Choroid plexus epithelial cell (primary cell): ENCODE data around the gene KCNMB4.

Source experiments
- DNase-seq: peaks from one replicate; pipeline ENCODE4 v3.0.0-alpha.2; 2010; ENCODE audit warnings: low read depth
- H3K4me3 ChIP-seq: 2 replicates; pipeline ENCODE4 v1.5.1; 2011; ENCODE audit warnings: low read depth, mild to moderate bottlenecking, control low read depth, low read length, moderate library complexity
- TF ChIP-seq, protein P1 (sequence below): conservative IDR thresholded peaks from 2 replicates; pipeline ENCODE4 v1.5.1; 2011; ENCODE audit warnings: low read depth, mild to moderate bottlenecking, control low read depth, inconsistent platforms, low read length, moderate library complexity

The KCNMB4 gene

DNA sequence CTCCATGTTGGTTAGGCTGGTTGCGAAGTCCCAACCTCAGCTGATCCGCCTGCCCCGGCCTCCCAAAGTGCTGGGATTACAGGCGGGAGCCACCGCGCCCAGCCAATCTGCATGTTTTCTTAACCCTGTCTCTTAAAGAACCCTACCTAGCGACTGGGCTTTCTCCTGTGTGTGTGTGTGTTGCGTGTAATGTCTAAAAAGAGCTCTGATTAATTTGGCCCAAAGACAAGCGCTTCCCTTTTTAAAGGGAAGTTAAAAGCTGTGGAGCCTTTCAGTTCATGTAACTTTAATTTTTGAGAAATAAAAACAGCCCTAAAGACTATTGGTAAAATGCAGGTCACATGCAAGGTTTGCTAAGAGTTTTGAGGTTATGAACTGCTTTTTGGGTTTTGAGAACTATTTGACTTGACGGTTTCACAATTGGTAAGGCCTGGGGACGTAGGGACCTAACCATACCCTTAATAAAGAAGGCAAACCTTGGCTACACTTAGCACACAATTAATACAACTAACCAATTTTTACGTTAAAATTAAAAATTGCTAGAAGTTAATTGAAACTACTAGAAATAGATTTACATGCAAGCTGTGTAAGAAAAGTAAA, 103.2 kb downstream of the KCNMB4 start:
- no peak overlapping the region for H3K4me3 ChIP-seq
- TF ChIP-seq, protein P1, sequence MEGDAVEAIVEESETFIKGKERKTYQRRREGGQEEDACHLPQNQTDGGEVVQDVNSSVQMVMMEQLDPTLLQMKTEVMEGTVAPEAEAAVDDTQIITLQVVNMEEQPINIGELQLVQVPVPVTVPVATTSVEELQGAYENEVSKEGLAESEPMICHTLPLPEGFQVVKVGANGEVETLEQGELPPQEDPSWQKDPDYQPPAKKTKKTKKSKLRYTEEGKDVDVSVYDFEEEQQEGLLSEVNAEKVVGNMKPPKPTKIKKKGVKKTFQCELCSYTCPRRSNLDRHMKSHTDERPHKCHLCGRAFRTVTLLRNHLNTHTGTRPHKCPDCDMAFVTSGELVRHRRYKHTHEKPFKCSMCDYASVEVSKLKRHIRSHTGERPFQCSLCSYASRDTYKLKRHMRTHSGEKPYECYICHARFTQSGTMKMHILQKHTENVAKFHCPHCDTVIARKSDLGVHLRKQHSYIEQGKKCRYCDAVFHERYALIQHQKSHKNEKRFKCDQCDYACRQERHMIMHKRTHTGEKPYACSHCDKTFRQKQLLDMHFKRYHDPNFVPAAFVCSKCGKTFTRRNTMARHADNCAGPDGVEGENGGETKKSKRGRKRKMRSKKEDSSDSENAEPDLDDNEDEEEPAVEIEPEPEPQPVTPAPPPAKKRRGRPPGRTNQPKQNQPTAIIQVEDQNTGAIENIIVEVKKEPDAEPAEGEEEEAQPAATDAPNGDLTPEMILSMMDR: no peak
- no peak for DNase-seq

DNA sequence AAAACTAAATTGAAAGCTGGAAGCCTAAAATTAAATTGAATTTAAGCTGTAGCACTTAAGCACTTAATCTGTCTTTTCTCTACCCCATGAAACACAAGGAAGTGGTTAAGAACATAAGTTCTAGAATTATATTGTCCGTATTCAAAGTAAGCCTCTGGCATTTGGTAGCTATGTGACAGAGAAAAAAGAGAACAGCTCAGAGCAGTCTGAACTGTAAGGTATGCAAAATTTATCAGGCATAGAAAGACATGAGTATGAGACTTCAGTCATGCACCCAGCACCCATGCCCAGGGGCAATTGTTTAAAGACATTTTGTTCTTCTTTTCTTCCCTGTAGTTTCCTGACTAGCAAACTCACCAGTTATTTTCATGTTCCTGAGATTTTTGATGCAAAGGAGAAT, 116.7 kb downstream of the KCNMB4 start:
- no peak for DNase-seq
- H3K4me3 ChIP-seq: no peak overlapping the region
- TF ChIP-seq, protein P1: no peak
